Endothelial cell of umbilical vein (primary cell): ENCODE data around the gene FANCI. TPM values are rescaled to one million over a fixed set of nuclear protein-coding genes. Genes with fewer than 3 reads are reported as not detected.

ENCODE experiments used
- BruUV-seq: library from RNA; stranded (reverse); fragments of 400-500 nt; replicated peaks from 2 replicates; lab custom pipeline; 2021; lab: Mats Ljungman, UMichigan
- CTCF ChIA-PET: fragments of 300-600, 350-600 bp; sonication (Branson Sonifier 250); formaldehyde crosslinking; loops from one replicate; lab custom pipeline; 2021; ENCODE audit warnings: antibody characterized with exemption, inconsistent platforms; lab: Charles Lee
- POLR2A ChIA-PET: fragments of 300-600, 350-600 bp; sonication (Branson Sonifier 250); formaldehyde crosslinking; loops from one replicate; lab custom pipeline; 2021; ENCODE audit warnings: antibody characterized with exemption, inconsistent platforms; lab: Charles Lee
- DNase-seq: peaks from one replicate; pipeline ENCODE4 v3.0.0-alpha.2; 2011; ENCODE audit warnings: low read depth, low spot score
- FAIRE-seq: peaks from 2 replicates; lab custom pipeline; 2011; peaks lifted over from hg19 to GRCh38; lab: Jason Lieb, UNC
- H2AFZ ChIP-seq: 2 replicates; pipeline ENCODE4 v1.6.0; 2012; ENCODE audit warnings: low read depth, low read length, control low read depth, inconsistent platforms
- H3K27ac ChIP-seq: 2 replicates; pipeline ENCODE4 v1.5.1; 2011; ENCODE audit warnings: low read depth, mild to moderate bottlenecking, control low read depth, low read length, moderate library complexity; ENCODE audit not compliant: insufficient read depth
- H3K27me3 ChIP-seq, 2 experiments: 2 replicates each; pipeline versions ENCODE4 v1.6.0 to v1.6.1; 2011; ENCODE audit warnings: low read length in 2 of 2, mixed read lengths in 1 of 2; ENCODE audit not compliant: control insufficient read depth in 2 of 2, insufficient read depth in 2 of 2
- H3K36me3 ChIP-seq, 2 experiments: 2 replicates in 1 of 2; 3 replicates in 1 of 2; pipeline ENCODE4 v1.5.1; 2011; ENCODE audit warnings: low read length in 2 of 2, mild to moderate bottlenecking in 1 of 2, moderate library complexity in 1 of 2; ENCODE audit not compliant: control insufficient read depth in 2 of 2, insufficient read depth in 2 of 2; ENCODE audit errors: extremely low read depth in 1 of 2
- H3K4me1 ChIP-seq: 3 replicates; pipeline ENCODE4 v1.5.1; 2011; ENCODE audit warnings: mild to moderate bottlenecking, low read length; ENCODE audit not compliant: control insufficient read depth, insufficient read depth; ENCODE audit errors: extremely low read depth
- H3K4me2 ChIP-seq: 2 replicates; pipeline ENCODE4 v1.6.1; 2011; ENCODE audit warnings: low read length, control low read depth, mixed read lengths; ENCODE audit not compliant: insufficient read depth
- H3K4me3 ChIP-seq, 3 experiments: fragments of 200-600 bp in 1 of 3; sonication (generic), shearing (Covaris generic) in 1 of 3; replicated peaks in 1 of 3; 2 replicates each; pipeline ENCODE4 v1.5.1; 2011 to 2016; ENCODE audit warnings: control low read depth in 3 of 3, low read length in 3 of 3, mild to moderate bottlenecking in 2 of 3, inconsistent platforms in 1 of 3, low read depth in 1 of 3, moderate library complexity in 1 of 3; ENCODE audit not compliant: insufficient read depth in 1 of 3
- H3K79me2 ChIP-seq: 2 replicates; pipeline ENCODE4 v1.6.0; 2012; ENCODE audit warnings: low read length, inconsistent platforms; ENCODE audit not compliant: control insufficient read depth, insufficient read depth
- H3K9ac ChIP-seq: replicated peaks from 2 replicates; pipeline ENCODE3; 2011; ENCODE audit warnings: low read length, control low read depth; ENCODE audit not compliant: insufficient read depth; ENCODE audit errors: extremely low read depth
- H3K9me1 ChIP-seq: replicated peaks from 3 replicates; pipeline ENCODE4 v1.6.0; 2011; ENCODE audit warnings: mild to moderate bottlenecking, low read length; ENCODE audit not compliant: control insufficient read depth, insufficient read depth; ENCODE audit errors: extremely low read depth
- H3K9me3 ChIP-seq: replicated peaks from 2 replicates; pipeline ENCODE4 v1.5.1; 2012; ENCODE audit warnings: low read length, inconsistent platforms; ENCODE audit not compliant: control insufficient read depth, insufficient read depth
- H4K20me1 ChIP-seq: replicated peaks from 2 replicates; pipeline ENCODE3; 2011; ENCODE audit warnings: mild to moderate bottlenecking, low read length; ENCODE audit not compliant: control insufficient read depth, insufficient read depth; ENCODE audit errors: extremely low read depth
- CTCF ChIP-seq, 2 donors: IDR thresholded peaks; 1 replicate in 1 of 2; 2 replicates in 1 of 2; pipeline ENCODE4 v1.5.1; 2011; ENCODE audit warnings: low read length in 2 of 2, mild to moderate bottlenecking in 2 of 2, moderate library complexity in 2 of 2, control low read depth in 1 of 2, inconsistent platforms in 1 of 2, low read depth in 1 of 2; ENCODE audit not compliant: insufficient read depth in 1 of 2; ENCODE audit errors: extremely low read depth in 1 of 2
- EZH2 ChIP-seq: IDR thresholded peaks from 2 replicates; pipeline ENCODE4 v1.6.1; 2012; ENCODE audit warnings: borderline replicate concordance, low read depth, mild to moderate bottlenecking, moderate library complexity, low read length, inconsistent platforms; ENCODE audit not compliant: severe bottlenecking
- FOS ChIP-seq: IDR thresholded peaks from 2 replicates; pipeline ENCODE4 v1.6.1; 2011; ENCODE audit warnings: mild to moderate bottlenecking, low read length, moderate library complexity, borderline replicate concordance; ENCODE audit not compliant: insufficient read depth
- GATA2 ChIP-seq: IDR thresholded peaks from 2 replicates; pipeline ENCODE4 v1.7.0; 2011; ENCODE audit warnings: low read depth, mild to moderate bottlenecking, moderate library complexity, mixed read lengths, low read length; ENCODE audit not compliant: insufficient read length, insufficient read depth
- JUN ChIP-seq: IDR thresholded peaks from 2 replicates; pipeline ENCODE4 v1.6.1; 2011; ENCODE audit warnings: borderline replicate concordance, low read depth; ENCODE audit not compliant: insufficient read length, insufficient read depth
- MAX ChIP-seq: IDR thresholded peaks from 2 replicates; pipeline ENCODE4 v1.6.1; 2011; ENCODE audit not compliant: insufficient read depth, insufficient read length
- MYC ChIP-seq: IDR thresholded peaks from one replicate; pipeline ENCODE4 v1.6.1; 2011; ENCODE audit warnings: mild to moderate bottlenecking, low read depth, low read length
- POLR2A ChIP-seq: IDR thresholded peaks from 2 replicates; pipeline ENCODE4 v1.6.1; 2012; ENCODE audit warnings: low read depth, mild to moderate bottlenecking, control low read depth, low read length
- POLR2AphosphoS5 ChIP-seq: IDR thresholded peaks from 2 replicates; pipeline ENCODE4 v1.6.1; 2012; ENCODE audit warnings: low read depth, mild to moderate bottlenecking, control low read depth, low read length, moderate library complexity; ENCODE audit not compliant: insufficient read depth
- dilution Hi-C: fragments of 300-500 bp; cut with MboI; formaldehyde crosslinking; loops from one replicate; pipeline ENCODE4 v1.15.0; 2019; ENCODE audit warnings: low sequenced_read_pairs; ENCODE audit not compliant: extremely low pct_ligation_motif_present
- intact Hi-C: fragments of 100-400 bp; cut with micrococcal nuclease; formaldehyde crosslinking; loops from one replicate; pipeline ENCODE4 v1.10.0; 2022
- polyA plus RNA-seq, 4 experiments: library from polyadenylated mRNA; depleted of rRNA in 3 of 4; stranded (reverse) in 3 of 4; unstranded in 1 of 4; fragments of >200 nt; gene quantifications; 2 replicates each; pipeline versions ENCODE4 v1.2.1 to v1.2.3, GENCODE V29; 2011 to 2012; ENCODE audit warnings: missing spikeins in 1 of 4
- total RNA-seq: library from RNA; stranded (reverse); gene quantifications from 2 replicates; pipeline ENCODE4 v1.2.3, GENCODE V29; 2021

The FANCI gene
- total and polyA plus RNA-seq, 2 donors (not counting 3 experiments of a cell fraction or from before 2014, with no cell fraction given) = 10.8 to 74.7 TPM

- POLR2A ChIA-PET = no interaction called here
- H3K4me3 ChIP-seq = no peak overlapping the region
- no peaks in the 10 kb centered on the region for H3K9me3 ChIP-seq
- H3K9me1 ChIP-seq = no peaks in the 10 kb centered on the region
- dilution Hi-C loops (no loop called here), intact Hi-C loops (no loop called here)
- H2AFZ ChIP-seq = no peak overlapping the region
- H3K79me2 ChIP-seq = no peaks in the 10 kb centered on the region
- no peak overlapping the region for H3K9ac ChIP-seq
- DNase-seq (no peak), FAIRE-seq (peak; percentile 15)
- H3K27ac ChIP-seq = no peak overlapping the region
- peaks cover 6% of the 10 kb centered on the region for H3K4me1 ChIP-seq
- no peaks in the 10 kb centered on the region for H4K20me1 ChIP-seq
- peaks cover 0 to 6% of the 10 kb centered on the region in 2 experiments for H3K36me3 ChIP-seq
- H3K27me3 ChIP-seq = no peaks in the 10 kb centered on the region
- no TSS peak for BruUV-seq
- TF ChIP-seq MYC = no peak
- TF ChIP-seq FOS = no peak
- TF ChIP-seq CTCF (IDR thresholded peaks at IDR 0.05; ENCODE audit: extremely low read depth in 1 of 2, insufficient read depth in 1 of 2, low read depth in 1 of 2, low read length in 2 of 2) = no peak
- TF ChIP-seq EZH2 = no peak
- TF ChIP-seq POLR2A = no peak
- TF ChIP-seq MAX = no peak
- TF ChIP-seq GATA2 = no peak
- TF ChIP-seq POLR2AphosphoS5 = no peak
- no peak for TF ChIP-seq JUN
- CTCF ChIA-PET = interaction anchor here (1.6 kb wide), 1 partner anchor 103 kb away, joined by 4 read pairs; no protein-coding TSS in a partner anchor
- no peak overlapping the region for H3K4me2 ChIP-seq
Measured at GRCh38 chr15:89309993-89310392, 66.2 kb downstream of the FANCI start.
